HUDEP-2 (cell line): ENCODE data around the gene NXT1.
"Not testable (repeated sequence)": the region's sequence is repeated elsewhere in the genome, so short reads cannot be mapped to it uniquely, and the experiment has no call there.

Source experiments
- DNase-seq, 76 experiments: peaks; one replicate each; lab custom pipeline; 2025; ENCODE audit not compliant: unreplicated experiment in 76 of 76; lab: John Stamatoyannopoulos, UW

Gene NXT1

DNA sequence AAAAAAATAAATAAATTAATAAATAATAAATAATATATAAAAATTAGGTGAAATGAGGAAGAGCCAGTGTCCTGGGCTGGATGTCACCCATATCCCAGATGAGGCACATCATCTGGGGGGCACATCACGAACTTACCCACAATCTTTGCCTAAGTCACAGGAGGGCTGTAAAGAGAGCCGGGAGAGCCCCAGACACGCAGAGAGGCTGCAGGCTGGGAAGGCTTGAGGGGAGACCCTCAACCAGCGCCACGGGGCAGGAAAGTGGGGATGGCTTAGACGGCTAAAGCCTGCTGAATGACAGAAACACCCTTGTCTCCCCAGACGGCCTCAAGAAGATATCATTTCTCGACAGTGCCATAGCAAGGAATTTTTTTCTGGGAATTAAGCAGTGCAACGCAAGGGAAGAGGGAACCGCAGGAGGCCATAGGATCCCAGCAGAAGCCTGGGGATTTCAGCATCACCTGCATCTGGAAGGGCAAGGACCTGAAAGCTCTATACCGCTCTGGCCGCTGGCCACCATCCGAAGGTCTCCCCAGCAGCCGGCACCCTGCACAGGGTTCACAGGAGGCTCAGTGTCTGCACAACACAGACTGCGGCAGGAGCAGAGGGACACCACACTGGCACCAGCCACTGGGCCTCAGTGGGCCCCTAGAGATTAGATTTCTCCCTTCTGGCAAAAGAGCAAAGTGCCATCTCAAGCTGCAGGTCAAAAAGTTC is 22.8 kb upstream of the NXT1 start:
- no peak for DNase-seq

DNA sequence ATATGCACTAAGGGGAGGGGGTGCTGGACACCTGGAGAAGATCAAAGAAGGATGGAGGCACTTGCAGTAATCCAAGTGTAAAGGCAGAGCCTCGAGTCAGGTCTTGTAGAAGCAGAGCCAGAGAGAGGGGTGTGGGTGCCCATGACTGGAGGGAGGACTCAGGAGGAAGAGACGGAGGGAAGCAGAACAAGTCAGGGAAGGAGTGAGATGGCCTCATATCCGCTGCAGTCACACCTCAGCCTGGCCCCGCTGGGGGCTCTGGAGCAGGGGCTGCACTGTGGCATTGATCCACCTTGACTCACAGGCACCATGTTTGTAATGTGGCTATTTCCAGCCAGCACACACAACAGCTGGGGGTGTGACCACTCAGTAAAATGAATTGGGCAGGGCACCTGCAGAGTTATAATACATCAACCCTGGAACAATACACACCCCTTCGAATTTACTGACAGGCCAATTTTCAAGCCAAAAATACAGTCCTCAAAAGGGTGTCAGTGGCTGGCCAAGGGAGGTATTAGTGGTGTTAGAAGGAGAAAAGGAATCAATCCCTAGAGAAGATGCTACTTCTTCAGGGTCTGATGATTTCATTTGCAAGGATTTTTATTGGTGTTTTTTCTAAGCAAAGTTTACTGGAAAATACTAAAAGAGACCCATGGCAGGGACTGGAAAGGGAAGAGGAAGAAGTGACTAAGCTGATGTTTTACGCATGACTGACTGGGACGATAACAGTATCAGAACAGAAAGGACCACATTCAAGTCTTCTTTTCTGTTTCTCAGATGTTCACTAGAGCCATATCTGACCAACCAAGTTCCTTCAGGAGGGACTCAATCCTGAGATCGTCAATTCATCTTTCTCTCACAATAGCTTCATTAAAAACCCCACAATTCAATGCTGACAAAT is 18.9 kb upstream of the NXT1 start:
- no peak for DNase-seq

DNA sequence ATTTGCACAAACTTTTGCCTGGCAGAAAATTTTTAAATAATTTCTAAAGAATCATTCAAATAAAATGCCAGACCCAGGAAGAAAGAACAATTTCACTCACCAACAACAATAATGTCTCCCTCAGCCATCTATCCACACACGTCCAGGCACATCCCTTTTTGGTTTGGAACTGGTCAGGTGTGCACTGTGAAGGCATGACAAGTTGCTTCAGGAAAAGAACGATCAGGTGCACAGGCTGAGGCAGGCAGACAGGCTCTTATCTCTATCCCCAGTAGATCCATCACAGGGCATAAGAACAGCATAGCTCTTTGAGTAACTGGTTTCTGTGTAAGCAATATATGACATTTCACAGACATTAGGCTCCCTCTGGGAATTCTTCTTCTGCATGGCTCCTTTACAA is 18.1 kb upstream of the NXT1 start:
- no peak for DNase-seq

DNA sequence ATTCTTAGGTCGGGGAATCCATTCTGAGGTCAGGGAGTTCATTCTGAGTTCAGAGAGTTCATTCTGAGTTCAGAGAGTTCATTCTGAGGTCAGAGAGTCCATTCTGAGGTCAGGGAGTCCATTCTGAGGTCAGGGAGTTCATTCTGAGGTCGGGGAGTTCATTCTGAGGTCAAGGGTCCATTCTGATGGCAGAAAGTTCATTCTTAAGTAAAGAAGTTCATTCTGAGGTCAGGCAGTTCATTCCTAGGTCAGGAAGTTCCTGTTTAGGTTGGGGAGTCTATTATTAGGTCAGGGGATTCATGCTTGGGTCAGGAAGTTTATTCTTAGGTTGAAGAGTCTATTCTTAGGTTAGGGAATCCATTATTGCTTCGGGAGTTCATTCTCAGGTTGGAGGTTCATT is 16.5 kb upstream of the NXT1 start:
- DNase-seq, result no peak

DNA sequence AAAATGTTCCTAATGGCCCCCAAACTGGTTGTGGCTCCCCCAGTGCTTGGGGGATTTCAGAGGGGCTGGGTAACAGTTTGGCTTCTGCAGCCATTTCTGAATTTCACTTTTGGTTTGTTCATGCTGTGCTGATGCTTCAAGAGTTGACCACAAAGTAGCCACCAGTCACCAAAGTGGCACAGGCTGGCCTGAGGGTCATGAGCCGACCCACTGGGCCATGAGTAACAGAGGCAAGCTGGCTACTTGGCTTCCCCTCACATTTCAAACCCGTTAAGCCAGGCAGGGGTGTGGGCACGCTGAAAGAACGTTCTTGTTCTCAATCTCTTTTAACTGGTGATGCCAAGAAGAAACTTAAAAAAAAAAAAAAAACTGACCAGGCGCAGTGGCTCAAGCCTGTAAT is 15.1 kb upstream of the NXT1 start:
- no peak for DNase-seq

DNA sequence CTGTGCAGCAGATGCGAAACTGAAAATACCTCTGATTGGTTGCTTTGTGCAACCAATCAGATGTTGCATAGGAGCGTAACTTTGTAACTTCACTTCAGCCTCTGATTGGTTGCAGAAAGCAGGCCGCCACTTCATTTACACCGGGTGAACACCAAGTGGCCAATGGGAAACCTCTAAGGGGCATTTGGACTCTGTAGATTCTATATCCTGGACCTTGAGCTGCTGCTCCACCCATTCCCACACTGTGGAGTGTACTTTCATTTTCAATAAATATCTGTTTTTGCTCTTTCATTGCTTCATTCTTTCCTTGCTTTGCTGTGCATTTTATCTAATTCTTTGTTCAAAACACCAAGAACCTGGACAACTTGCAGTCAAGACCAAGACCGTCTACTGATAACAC is 14.1 kb upstream of the NXT1 start:
- DNase-seq, result no peak

DNA sequence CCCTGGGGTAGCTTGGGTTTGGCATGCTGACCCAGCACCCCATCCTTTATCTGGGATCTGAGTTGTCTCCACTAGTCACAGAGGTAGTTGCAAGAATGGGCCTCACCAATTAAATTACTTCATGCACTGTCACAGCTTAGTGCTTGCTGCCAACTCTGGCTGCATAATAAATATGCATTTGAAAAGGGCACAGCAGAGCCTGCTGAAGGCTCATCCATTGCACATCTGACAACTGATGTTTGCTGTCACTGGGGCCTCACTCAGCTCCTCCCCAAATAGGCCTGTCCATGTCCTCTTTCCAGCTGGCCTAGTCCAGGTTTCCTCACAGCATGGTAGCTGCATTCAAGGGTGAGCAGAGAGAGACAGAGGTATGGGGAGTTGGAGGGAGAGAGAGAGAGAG is 13.3 kb upstream of the NXT1 start:
- no peak for DNase-seq

DNA sequence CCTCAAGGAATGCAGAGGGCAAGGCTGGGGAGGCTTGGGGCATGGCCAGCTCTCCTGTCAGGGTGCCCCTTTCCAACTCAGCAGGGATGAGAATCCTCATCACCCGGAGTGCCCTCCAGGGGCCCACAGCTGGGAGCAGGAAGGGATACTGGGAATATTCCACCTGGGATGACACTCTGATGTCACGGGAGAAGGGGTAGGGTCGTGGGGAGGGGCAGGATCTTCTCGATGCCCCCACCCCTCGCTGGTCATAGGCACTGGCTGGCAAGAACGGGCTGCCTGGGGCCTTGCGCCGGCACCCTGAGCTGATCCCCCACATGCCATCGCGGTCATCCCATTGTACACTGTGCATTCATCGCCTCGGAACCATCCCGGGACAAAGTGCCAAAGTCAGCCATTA is 10.6 kb upstream of the NXT1 start:
- DNase-seq, result no peak

DNA sequence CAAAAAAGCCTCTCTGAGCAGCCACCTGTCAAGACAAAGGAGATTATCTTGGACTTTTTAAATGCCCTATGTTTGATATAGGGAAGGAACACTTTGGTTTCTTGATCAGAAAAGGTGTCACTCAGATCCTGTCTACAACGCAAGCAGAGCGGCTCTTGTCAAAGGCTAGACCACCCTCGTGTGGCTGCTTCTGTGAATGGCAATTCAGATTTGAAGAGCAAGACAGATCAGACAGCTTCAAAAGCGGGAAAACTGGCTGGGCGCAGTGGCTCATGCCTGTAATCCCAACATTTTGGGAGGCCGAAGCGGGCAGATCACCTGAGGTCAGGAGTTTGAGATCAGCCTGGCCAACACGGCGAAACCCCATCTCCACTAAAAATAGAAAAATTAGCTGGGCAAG is 10.1 kb upstream of the NXT1 start:
- peak in 39 of 76 experiments; percentile 4 to 66 (median 20) for DNase-seq

DNA sequence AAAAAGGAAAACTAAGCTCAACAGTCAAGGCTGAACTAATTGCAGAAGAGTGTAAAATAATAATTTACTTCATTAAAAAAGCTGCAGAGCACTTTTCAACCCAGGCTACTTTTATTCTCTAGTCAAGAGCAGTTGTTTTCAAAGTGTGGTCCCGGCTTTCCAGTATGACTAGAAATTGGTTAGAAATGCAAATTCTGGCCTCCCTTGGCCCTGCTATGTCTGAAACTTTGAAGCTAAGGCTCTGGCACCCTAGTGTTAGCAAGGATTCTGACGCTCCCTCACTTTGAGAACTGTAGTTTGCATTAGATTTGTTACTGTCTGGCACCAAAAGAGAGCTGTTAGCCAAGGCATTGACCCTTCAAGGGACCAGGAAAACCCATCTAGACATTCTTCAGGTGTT is 9.5 kb upstream of the NXT1 start:
- no peak for DNase-seq

DNA sequence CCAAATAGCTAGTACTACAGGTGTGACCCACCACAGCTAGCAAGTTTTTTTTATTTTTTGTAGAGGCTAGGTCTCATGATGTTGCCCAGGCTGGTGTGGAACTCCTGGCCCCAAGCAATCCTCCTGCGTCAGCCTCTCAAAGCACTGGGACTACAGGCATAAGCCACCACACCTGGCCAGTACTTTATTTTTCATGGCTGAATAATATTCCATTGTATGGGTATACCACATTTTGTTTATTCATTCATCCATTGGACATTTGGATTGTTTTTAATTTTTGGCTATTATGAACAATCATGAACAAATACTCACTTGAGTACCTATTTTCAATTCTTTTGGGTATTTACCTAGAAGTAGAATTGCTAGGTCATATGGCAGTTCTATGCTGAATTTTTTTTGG is 7.0 kb upstream of the NXT1 start:
- DNase-seq, result no peak

DNA sequence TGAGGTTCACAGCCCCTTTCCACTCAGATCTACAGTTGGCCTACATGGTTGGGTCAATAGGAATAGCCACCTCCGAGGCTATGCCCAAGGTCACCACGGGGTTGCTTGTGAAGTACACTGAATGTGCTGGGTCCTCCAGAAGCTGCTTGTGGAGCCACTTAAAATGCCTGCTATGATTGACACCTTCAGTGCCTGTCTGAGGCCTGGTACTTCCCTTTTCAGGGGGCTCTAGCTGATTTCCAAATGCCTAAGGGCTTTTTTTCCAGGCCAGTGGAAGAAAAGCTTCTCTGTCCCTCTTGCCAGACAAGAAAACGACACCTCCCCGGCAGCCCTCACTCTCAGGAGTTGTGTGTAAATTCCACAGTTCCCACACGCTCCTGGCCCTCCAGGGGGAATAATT is 6.3 kb upstream of the NXT1 start:
- DNase-seq, result no peak

DNA sequence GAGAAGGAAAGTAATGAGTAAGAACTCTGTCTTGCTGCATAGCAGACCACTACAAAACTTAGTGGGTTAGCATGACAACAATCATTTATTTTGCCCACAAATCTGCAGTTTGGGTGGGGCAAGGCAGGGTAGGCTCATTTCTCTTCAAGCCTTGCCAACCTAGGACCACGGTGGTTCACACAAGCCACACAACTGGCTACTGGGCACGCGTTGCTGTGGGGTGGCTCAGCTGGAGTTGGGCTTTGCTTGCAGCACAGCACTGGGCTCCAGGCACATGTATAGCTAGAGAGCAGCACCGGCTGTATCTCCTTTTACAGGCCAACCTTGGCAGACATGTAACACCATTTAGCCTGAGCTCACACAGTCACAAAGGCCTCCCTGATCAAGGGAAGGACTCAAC is 4.6 kb upstream of the NXT1 start:
- no peak for DNase-seq

DNA sequence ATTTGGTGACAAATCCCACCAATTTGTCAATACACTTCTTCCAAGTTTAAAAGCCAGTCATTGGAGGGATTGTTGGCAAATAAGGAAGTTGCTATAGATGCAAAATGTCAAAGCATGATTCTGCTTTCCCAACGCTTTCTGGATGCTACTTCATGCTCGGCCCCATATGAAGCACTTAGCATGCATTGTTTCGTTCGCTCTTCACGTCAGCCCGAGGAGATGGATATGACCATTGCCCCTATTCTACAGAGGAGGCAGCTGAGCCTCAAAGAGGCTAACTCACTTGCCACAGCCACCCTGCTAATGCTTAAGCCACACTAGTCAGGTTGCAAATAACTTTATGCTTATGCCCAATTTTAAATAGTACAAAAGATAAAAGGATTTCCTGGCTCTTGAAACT is 2.8 kb upstream of the NXT1 start:
- DNase-seq, result no peak

DNA sequence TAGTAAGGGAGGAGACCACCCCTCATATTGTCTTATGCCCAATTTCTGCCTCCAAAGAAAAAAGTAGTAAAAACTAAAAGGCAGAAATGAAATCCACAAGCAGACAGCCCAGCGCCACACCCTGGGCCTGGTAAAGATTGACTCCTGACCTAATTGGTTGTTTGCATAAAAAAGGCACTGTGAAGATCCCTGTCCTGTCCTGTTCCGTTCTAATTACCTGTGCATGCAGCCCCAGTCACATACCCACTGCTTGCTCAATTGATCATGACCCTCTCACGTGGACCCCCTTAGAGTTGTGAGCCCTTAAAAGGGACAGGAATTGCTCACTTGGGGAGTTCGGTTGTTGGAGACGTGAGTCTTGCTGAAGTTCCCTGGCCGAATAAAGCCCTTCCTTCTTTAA is 2.1 kb upstream of the NXT1 start:
- not testable (repeated sequence) for DNase-seq

DNA sequence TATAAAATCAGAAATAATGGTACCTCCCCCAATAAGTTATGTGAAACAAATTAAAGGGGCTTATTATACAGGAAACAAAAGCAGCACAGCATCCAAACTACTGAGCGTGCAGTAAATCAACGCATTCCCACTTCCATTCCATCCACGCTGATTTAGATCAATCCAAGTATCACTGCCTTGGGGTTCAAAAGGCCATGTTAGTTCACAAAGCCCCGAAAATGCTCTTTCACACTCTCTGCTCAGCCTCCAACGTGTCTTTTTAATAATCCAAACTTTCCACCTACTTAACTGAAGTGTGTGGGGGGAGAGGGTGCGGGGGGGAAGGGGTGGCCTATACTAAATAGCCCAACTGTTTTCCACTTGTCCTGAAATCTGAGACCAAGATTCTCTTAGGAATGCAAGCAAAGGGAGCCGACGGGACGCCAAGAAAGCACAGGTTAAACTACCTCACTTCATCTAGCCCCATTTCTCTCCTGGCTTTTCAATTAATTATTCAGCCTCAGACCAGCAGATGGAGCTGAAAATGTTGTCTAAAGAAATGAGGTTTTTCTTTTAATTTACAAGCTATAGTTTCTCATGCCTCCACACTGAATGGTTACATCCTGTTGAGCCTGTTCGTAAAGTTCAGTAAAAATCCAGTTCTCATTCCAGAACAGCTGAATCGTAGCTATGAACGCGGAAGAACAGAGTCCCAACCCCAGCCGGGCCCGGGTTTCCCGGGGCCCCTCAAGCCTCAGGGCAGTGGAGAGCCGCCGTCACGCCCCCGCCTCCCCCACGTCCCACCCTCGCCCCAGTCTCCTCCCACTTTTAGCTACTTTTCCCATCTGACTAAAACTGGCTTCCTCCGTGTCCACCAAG is 1.0 kb upstream of the NXT1 start:
- peak in 51 of 76 experiments; percentile 32 to 81 (median 65) for DNase-seq

DNA sequence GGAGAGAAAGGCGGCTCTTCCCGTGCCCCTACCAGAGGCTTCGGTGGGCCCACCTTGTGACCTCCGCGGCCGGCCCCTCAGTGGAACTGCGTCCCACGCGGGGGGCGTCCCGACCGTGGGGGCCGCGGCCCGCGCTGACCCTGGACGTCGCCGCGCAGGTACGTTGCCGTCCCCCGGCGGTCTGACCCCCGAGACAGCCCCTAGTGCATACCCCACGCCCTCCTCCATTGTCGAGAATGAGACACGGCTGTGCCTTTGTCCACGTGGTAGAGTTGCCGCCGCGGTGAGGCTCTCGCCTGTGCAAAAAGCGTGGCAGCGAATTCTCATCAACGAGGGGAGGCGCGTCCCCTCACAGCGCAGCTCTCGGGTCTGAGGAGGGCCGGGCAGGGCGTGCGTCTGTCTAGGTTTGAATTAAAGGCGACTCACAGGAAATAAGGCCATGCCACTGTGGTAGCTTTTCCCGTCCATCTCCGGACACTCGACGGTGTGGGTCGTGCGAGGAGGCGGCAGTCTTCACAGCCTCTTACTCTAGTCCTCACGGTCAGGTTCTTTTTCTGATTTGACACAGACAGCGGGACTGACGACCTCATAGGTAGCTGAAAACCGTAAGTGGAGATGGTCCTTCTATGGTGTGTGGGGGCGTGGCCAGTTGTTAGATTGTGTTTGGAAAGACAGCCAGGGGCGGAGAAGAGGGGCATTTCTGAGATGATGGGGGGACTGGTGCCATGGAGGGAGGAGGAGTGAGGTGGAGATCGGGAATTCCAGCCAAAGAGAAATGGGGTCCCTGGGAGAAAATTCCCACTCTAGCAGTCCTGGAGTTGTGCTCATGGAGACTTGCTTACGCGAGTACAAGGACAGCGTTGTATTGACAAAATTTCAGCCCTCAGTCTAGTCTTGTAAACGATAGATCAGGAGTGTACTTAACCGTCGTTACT is 580 bp downstream of the NXT1 start:
- peak in 28 of 76 experiments; percentile 10 to 54 (median 30) for DNase-seq

DNA sequence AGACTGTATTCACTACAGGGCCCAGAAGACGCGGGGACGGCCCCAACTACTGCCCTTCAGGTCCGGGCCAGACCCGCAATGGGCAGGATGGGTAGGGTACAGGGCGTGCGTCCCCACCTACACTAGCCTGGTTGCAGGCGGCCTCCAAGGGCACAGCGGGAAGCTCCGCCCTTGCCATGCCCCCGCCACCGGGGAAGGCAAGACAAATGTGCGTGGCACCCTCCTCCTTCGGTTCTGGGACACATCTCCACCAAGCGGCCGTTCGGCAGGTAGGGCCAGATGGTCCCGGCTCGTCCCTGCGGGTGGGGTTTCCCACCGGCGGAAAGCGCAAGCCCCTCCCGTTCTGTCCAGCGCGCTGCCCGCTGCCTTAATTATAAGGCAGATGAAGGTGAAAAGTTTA is 5.6 kb downstream of the NXT1 start:
- DNase-seq, result no peak

DNA sequence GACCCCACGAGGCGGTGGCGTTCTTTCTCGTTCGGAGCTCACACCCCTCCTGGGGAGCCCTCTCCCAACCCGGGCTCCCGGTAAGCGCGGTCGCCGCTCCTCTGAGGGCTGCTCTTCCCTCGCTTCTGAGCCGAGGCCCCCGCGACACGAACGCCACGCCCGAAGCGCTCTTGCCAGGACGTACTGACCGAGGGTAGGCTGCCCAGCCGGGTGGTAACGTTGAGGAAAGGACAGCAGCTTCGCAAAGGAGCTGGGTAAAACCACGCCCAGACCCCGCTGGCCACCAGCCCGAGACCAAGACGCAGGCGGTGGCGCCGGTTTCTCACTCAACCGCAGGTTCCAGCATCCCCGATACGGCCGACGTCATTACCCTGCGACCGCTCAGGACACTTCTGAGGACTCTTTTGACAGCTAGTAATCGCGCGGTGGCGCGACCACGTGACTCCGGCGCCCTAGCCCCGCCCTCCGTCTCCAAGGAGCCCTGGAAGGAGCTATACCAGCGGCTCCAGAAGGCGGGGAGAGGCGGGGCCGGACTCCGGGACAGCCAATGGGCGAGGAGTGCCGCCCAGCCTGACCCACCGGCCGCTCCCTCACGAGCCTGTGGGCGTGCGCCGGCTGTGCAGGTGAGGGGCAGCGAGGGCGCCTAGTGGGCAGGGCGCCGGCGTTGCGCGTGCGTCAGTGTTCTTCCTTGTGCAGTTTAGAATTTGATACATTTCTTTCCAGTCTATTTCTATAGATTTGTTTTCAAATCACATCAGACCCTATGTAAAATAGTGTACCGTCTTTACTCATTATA is 7.4 kb downstream of the NXT1 start:
- peak in 75 of 76 experiments; percentile 72 to 100 (median 99) for DNase-seq
